CD4-positive, alpha-beta T cell treated with Interleukin-21 for 1 hour (primary cell): ENCODE results near the gene MYO7A.
A peak's percentile ranks its signal among the peaks of the same experiment; 100 is the strongest.

Experiments
- DNase-seq: peaks from one replicate; pipeline ENCODE4 v3.0.0-alpha.2; 2020

Gene MYO7A

DNA sequence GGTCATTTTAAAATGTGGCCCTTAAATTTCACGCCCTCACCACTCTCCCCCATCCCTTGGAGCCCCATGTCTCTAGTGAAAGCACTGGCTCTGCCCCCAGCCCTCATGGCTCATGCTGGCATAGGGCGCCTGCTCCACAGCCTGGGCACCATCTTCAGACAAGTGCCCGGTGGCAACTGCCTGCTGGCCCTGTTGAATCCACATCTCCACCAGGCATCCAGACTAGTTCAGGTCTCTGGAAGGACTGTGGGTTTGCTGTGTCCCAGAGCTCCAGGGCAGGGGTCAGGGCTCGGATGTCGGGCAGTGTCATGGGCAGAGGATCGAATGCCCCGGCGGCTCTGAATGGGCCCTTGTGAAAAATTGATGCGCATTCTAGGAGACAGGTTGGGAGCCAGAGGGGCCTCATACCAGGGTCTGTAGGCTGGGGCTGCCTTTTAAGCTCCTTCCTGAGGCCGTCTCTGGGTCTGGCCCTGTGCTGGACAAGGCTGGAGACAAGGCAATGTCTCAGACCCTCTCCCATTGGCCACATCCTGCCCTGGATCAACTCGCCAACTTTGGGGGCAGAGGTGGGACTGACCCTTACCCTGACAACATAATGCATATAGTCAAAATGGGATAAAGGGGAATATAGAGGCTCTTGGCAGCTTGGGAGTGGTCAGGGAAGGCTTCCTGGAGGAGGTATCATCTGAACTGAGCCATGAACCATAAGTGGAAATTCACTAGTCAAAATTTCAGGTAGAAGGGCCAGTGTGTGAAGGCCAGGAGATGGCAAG is 1.2 kb downstream of the MYO7A start:
- DNase-seq: no peak

DNA sequence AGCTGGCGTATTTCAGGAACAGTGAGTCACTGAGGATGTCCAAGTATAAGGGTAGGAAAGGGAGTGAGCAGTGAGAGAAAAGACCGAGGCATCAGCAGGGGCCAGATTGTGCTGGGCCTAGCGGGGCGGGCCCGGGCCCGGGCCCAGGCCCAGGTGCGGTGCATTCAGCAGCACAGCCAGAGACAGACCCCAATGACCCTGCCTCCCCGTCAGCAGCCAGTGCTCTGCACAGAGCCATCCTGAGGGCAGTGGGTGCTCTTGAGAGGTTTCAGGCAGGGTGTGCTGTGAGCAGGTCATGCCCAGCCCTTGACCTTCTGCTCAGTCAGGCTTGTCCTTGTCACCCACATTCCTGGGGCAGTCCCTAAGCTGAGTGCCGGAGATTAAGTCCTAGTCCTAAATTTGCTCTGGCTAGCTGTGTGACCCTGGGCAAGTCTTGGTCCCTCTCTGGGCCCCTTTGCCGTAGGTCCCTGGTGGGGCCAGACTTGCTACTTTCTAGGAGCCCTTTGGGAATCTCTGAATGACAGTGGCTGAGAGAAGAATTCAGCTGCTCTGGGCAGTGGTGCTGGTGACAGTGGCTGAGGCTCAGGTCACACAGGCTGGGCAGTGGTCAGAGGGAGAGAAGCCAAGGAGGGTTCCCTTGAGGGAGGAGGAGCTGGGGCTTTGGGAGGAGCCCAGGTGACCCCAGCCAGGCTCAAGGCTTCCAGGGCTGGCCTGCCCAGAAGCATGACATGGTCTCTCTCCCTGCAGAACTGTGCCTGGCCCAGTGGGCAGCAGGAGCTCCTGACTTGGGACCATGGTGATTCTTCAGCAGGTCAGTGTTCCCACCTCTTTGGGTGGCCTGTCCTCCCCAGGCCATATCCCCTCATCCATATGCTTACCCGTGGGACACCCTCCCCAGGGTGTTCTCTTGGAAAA is 2.1 kb downstream of the MYO7A start:
- DNase-seq: no peak

DNA sequence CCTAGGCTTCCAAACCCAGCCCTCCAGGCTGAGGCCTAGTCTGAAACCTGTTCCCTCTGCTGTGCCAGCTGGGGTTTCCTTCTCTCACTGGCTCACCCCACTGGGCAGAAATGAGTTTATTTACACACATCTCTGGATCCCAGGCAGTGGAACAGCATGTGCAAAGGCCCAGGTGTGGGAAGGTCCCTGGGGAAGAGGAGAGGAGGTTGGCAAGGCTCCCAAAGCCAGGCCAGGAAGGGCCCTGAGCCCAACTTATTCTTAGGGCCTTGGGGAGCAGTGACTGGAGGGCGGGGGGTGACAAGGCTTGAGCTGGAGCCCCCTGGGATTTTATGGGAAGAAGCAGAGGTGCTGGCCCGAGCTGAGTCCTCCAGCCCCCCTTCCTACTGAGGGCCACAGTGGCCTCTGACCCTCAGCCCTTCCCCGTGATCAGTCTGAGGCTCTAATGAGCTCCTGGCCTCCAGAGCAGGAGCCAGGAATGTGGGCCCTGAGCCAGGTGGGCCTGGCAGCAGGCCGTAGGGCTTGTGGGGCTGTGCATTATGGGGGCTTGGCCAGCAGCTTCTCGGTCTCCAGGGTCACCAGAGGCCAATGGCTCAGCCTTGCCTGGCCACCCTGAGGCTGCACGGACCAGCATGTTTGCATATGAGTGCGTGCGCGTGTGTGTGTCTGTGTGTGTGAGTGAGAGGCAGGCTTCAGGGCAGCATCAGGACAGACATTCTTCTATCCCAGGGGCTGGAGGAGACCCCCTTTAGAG is 2.9 kb downstream of the MYO7A start:
- no peak for DNase-seq

DNA sequence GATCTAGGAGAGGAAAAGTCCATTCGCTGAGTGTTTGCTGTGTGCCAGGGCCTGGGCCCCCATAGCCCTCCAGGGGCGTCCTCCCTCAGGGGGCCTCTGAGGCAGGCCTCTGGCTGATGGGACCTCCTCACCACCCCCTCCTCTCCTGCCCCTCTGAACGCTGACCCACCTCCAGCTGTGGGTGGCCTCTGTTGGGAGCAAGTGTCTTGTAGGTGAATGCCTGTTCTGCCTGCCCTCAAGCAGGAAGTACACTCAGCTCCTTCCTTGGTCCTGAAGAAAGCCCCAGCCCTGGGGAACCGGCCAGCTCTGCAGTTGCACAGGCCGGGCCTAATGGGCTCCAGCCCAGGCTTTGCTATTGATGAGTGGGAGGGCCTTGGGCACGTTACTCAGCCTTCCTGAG is 3.5 kb downstream of the MYO7A start:
- no peak for DNase-seq

DNA sequence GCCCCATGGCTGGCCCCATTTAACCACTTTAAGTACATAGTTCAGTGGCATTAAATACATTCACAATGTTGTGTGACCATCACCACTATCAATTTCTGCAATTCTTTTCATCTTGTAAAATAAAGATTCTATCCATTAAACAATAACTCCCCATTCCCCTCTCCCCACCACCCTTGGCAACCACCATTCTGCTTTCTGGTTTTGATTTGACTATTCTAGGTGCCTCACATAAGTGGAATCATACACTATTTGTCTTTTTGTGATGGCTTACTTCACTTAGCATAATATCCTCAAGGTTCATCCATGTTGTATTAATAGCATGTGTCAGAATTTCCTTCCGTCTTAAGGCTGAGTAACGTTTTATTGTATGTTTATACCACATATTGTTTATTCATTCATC is 7.0 kb downstream of the MYO7A start:
- no peak for DNase-seq

DNA sequence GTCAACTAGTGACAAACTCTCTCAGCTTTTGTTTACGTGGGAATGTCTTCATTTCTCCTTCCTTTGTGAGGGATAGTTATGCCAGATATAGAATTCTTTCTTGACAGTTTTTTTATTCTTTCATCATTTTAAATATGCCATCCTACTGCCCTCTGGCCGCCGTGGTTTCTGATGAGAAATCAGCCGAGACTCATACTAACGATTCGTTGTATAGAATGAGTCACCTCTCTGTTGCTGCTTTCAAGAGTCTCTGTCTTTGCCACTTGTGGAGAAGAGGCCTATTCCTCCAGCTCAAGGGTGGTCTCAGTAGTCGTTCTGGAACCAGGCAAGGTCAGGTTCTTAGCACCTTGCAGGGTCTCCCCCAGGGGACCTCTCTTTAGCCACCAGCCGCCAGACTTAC is 8.0 kb downstream of the MYO7A start:
- no peak for DNase-seq

DNA sequence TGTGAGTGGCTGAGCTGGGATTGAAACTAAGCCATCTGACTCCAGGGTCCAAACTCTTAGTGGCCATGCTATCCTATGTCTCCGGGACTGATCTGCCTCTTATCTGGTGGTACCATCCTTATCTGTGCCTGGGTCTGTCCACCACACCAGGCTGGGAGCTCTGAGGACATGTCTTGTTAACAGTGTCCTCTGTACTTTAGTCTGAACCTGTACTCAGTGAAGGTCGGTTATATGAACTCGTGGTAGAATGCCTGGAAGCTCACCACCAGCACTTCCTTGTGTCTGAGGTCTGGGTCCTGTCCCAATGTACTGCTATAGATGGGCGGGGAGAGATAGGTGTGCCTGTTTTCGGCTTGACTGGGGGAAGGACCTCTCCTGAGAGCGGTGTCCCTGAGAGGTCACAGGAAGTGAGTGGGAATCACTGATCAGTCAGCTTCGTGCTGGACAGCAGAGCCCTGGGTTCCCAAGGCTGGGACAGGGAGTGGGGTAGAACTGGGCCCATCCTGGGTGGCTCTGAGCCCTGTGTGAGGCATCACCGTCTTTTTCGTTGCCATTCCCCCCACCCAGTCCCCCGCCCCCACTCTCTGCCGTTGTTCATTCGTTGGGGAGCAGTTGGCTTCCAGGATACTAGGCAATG is 8.9 kb downstream of the MYO7A start:
- DNase-seq: no peak

DNA sequence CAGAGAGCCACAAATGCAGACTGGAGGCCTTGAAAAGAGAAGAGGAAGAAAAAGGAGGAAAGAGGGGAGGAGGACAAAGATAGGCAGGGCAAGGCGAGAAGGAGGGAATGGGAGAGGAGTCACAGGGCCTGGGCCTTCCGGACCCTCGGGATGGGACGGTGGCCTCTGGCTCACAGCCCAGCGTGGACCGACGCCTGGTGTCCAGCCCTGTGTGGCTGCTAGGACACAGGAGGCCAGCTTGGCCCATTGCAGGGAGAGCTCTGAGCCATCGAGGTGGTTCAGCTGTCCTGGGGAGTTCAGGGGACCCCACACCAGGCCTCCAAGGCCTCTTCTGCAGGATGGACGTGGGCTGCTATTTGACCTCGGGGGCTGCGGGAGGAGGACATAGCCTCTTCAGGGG is 9.4 kb downstream of the MYO7A start:
- no peak for DNase-seq

DNA sequence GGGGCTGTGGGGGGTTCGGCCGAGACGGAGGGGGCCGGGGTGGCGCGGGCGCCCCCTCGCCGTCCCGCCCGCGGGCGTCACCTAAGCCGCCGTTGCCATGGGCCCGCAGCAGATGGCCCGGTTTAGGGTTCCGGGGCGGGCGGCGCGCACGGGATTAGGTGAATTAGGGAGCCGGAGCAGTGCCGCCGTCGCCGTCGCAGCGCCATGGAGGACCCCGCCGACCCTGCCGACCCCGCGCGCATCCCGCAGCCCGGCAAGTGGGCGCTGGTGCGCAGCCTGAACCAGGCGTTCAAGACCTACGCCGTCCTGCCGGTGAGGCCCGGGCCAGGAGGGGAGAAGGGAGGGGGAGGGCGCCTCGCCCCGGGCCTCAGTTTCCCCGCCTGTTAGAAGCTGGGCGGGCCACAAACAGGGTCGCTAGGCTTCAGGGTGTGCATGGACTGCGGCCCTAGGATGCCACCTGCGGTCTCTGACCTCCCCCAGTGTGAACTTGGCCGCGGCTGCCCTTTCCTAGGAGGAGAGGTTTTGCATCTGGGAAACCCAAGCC is 10.1 kb downstream of the MYO7A start:
- no peak for DNase-seq

DNA sequence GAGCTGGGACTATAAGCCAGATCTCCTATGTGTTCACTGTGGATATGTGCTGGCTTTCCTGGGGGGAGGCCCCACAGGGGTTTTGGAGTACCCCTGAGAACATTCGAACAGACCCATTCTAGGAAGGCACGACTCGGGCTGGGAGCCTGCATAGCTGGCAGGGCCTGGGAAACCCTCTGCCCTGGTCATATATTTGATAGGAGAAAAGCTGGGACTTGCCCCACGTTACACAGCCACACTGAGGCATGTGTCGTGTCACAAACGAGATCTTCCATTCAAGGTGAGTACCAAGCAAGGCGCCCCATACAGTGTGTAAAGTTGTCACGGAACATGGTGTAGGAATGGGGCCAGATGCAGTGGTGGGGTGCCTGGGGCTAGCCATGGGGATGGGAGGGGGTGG is 11.2 kb downstream of the MYO7A start:
- no peak for DNase-seq

DNA sequence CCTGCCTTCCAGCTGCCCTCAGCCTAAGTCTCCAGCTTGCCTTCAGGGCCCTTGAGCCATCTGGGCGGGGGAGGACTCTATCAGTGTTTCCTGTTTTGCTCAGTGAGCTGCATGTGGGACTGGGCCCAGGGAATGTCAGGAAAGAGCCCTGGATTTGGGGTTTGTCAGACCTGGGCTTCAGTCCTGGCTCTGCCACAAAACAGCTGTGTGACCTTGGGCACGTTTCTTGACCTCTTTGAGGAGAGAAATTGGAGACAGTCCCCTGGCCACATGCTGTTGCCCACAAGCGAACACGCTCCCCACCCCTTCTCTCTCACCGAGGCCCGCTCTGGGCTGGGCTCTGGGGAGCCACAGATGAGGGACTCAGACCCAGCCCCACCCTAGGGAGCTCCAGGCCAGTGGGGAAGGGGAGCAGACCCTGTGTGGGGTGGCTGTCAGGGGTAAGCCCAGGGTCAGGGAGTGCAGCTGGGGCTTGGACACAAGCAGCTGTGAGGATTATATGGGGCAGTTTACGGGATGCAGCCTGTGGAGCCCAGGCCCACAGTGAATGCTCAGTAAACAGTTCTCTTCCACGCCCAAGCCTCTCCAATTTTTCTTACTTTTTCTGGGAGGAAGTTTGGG is 12.3 kb downstream of the MYO7A start:
- DNase-seq: no peak

DNA sequence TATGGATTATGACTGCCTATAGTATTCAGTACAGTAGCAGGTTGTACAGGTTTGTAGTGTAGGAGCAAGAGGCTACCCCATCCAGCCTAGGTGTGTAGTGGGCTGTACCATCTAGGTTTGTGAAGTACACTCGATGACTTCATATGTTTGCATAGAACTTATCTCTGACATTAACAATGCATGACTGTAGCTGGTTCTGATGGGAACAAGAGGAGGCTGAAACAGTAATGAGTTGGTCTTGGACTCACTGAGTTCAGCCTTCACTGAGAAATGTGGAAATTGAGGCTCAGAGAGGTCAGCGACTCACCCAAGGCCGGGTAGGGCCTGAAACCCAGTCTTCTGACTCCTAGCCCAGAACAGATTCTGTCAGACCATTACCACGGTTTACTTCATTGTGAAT is 13.0 kb downstream of the MYO7A start:
- no peak for DNase-seq

DNA sequence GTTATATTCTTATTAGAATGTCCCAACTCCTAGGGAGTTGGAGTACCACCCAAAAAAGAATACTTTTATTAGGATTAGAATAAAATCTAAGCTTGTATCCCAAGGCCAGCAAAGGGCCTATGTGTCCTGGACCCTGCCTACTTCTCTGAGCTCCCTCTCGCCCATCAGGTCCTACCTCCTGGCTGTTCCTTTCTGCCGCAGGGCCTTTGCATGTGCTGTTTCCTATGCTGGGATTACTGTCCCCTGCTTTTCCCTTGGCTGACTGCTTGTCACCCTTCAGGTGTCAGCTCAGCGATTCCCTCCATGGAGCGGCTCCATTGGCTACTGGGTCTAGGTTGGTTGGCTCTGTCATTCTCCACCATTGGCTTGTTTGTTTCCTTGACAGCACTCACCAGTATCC is 13.4 kb downstream of the MYO7A start:
- DNase-seq: no peak

DNA sequence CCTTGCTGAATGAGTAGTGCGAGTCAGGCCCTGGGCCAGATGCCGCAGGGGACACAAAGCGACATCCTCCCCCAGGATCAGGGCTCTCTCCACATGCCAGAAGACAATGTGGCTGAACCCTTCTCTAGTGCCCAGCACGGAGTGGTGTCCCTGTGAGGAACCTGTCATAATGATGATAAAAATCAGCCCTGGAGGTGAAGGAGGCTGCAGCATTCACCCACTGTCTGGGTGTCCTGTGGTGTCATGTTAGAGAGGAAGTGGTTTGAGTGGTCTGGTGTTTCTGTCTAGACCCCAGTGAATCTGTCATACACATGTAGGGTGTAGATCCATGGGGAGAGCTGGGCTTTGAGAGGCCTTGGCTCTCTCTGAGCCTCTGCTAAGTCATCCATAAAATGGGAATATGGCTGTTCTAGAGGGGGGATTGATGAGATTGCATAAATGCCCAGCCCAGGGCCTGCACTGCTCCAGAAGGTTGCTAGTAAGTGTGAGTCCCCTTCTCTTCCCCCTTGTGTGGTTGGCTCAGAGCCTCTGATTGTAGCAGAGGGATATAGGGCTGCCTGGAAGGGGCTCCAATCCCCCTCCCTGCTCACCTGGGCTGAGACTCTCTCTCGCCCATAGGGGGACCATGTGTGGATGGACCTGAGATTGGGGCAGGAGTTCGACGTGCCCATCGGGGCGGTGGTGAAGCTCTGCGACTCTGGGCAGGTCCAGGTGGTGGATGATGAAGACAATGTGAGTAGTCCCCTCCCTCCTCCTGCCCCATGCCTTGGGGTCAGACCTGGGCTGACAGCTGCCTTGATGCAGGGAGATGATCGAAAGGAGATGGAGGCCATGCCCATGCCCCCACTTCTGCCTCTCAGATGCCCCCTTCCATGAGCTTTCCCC is 14.3 kb downstream of the MYO7A start:
- DNase-seq: peak; percentile 20

DNA sequence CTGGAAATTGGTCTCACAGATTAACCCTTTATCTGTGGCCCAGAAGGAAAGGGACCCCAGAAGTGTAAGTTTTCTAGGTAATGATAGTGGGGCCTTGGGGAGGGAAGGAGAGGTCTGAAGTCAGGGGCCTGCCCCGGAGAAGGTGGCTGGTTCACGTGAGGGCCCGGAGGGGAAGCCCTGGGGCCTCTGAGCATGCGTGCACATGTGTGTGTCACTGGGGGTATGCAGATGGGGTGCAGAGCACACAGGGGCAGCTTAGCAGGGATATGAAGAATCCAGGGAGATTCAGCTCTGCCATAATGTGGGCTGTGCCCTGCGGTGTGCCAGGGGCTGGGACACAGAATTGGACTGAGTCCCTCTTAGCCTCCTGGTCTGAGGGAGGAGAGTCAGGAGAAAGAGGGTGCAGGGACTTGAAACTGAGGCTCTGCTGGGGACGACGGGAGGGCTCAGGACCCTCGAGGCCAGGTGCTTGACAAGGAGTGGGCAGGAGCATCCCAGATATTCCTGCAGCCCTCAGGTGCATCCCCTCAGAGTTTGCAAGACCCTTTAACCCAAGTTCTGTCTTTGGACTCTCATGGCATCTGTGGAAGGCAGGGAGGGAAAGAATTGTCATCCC is 15.5 kb downstream of the MYO7A start:
- no peak for DNase-seq

DNA sequence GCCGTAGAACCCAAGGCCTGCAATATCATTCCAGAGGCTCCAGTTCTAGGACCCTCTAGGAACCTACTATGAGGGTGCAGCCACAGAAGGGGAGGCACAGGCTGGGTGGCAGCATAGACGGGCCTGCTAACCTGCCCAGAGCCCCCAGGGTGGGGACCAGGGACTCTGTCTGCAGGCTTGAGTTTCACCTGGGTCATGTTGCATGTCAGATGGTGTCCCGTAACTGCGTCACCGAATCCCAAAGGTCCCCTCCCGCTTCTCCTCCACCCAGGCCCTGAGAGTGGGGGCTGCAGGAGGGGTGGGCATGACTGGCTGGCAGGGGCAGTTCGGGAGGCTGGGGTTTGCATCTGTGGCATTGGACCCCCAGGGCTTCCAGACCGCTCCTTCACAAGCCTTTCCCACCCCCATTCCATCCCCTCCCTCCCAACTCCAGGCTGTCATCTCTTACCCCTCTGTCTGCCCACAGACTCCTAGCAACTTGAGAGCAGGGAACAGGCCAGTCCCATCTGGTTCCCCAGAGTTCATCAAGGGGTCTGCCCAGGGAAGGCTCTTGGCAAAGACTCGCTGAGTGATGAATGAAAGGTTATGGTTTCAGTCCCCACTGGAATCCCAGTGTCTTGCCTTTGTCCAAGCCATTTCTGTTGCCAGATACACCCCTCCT is 16.3 kb downstream of the MYO7A start:
- DNase-seq: no peak

DNA sequence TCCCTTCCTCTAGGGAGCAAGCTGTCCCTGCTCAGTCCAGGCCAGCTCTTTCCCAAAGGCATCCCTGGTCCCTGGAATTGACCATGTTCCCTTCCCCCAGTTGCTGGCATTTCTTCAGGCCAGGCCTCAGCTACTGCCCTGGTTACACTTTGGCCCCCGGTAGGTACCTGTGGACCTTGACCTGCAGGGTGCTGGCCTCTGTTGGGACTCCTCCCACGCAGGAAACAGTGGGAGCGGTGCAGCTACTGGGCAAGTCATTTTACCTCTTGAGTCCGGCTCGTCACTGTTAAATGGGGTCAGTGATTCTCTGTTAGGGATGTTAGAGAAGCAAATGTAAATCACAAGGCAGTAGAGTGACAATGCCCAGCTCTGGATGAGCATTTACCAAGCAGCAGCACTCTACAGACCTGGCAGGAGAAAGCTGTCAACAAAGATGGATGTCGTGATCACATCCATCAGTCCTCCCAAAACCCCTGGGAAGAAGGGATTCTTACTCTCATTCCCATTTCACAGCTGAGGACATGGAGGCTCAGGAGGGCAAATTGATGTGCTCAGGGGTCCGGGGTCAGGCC is 16.9 kb downstream of the MYO7A start:
- DNase-seq: no peak

DNA sequence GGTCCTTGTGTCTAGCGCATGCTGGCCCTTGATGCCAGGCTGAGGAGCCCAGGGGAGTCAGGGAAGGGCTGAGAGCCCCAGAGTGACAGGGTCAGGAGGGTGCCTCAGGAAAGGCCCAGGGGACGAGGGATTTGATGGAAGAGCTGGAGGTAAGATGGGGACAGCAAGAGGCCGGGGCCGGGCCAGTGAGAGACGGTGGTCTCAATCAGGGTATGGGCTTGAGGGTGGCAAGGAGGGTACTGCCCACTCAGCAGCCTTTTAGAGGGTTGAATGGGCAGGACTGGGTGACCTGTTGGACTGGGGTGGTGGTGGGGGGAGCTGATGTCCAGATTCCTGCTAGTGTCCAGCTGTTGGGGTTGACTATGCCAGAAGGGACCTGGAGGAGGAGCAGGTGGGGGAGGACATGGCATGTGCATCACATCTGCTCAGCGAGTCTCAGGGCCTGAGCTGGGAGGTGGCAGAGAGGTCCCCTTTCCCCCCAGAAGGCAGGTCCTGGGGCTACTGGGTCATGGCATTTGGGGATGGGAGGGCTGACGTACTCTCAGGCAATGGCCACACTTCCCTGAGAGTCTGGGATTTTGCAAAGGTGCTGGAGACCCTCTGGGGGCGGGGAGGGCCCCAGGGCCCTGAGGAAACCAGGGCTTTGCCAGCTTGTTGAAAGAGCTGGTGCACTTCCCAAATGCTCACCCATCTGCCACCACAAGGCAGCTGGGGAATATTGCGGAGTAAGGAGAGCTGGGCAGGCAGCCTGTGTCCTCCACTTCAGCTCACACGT is 18.4 kb downstream of the MYO7A start:
- no peak for DNase-seq

DNA sequence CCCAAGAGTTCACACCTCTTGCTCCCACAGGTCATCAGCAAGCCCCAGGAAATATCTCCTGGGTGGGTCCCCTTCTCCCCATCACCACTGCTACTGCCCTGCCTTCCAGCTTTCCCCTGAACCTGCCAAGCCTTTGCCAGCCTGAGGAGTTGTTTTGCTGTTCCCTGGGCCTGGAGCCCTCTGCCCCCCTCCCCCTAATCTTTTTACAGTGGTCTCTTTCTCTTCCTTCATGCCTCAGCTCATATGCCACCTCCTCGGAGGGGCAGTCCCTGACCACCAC is 18.9 kb downstream of the MYO7A start:
- DNase-seq: no peak
